Measurements from ENCODE around the gene PLB1.

- TF ChIP-seq CTCF (IDR thresholded peaks at IDR 0.05; ENCODE audit: insufficient read depth, low read length) (no peak), REST (IDR thresholded peaks at IDR 0.05; ENCODE audit: insufficient replicate concordance, low read depth) (no peak), POLR2AphosphoS5 (IDR thresholded peaks at IDR 0.05; ENCODE audit: low read depth) (no peak), GABPA (IDR thresholded peaks at IDR 0.05; ENCODE audit: low read depth) (no peak)
These were observed 14.3 kb downstream of the PLB1 start for GRCh38 chr2:28510184-28510583.
